SK-N-MC (cell line): ENCODE results near the gene PDE4D.

ENCODE experiments used
- FOXP2 ChIP-seq: optimal IDR thresholded peaks from 2 replicates; pipeline ENCODE3; 2011; ENCODE audit warnings: mild to moderate bottlenecking, moderate library complexity; ENCODE audit not compliant: insufficient read depth; ENCODE audit errors: extremely low read length, control extremely low read depth
- POLR2AphosphoS5 ChIP-seq: IDR thresholded peaks from 2 replicates; pipeline ENCODE4 v1.6.1; 2012; ENCODE audit warnings: mild to moderate bottlenecking, low read depth, low read length, borderline replicate concordance

- TF ChIP-seq POLR2AphosphoS5 (no peak), FOXP2 (no peak)
These were observed 501.9 kb downstream of the PDE4D start for GRCh38 chr5:59391576-59391975.
